ENCODE results near the gene DNAJB1.

DNAJB1 gene

DNA sequence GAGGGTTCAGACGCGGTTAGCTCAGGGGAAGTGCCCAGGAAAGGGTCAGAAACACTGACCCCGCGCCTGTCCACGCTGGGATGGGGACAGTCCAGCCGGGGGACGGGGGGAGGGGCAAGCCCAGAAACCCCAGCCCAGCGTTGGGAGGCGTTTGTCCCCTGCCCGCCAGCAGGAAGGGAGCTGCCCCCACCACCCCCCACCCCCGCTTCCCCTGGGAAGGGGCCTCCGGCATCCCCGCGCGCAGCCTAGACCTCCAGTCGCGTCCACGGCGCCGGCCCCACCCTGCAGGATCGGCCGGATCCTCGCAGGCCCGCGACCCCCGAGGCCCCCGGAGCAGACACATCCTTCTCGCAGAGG lies 22.5 kb downstream of the DNAJB1 start:
- no peak for DNase-seq

DNA sequence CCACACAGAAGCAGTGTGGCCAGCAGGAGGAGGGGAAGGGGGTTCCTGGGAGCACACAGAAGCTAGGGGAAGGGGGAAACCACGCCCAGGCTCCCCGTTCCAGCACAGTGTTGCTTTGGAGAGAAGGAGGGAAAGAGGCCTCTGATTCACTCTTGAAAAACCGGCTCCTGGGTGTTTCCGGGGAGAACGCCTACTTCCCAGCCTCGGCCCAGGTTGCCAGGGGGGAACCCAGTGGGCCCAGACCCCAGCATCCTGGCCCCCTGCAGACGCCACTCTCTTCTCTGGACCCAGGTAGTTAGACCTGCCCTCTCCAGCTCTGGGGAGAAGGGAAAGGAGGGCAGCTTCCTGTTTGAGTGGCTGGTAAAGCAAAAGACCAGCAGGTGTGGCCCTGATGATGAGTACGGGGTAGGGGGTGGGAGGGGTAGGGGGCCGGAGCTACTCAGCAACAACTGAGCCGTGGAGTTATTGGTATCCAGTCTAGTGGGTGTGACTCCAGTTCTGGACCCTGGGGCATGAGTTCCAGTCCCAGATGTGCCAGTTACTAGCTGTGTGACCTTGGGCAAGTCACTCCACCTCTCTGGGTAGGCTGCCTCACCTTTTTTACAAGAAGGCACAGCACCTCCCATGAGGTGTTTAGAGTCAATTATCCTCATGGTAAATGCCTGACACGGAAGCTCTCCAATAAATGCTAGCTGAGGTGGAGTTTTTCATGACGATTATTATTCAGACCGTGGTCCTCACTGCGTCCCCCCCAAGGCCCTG lies 23.1 kb downstream of the DNAJB1 start:
- DNase-seq: no peak

DNA sequence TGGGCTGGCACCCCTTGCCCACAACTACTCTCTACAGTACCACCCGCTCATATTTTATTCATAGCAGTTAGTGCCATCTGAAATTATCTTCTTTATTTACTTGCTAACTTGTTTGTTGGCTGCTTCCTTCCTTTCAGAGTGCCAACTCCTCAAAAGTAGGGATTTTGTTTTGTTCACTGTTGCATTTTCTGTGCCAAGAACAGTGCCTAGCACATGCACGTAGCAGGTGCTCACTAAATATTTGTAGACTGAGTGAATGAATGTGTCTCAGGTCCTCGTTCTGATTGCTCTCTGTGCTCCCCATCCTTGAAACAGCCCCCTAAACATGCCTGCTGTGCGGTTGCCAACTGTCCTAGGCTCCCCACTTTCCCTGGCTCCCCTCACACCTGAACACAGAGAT lies 23.8 kb downstream of the DNAJB1 start:
- DNase-seq: no peak

DNA sequence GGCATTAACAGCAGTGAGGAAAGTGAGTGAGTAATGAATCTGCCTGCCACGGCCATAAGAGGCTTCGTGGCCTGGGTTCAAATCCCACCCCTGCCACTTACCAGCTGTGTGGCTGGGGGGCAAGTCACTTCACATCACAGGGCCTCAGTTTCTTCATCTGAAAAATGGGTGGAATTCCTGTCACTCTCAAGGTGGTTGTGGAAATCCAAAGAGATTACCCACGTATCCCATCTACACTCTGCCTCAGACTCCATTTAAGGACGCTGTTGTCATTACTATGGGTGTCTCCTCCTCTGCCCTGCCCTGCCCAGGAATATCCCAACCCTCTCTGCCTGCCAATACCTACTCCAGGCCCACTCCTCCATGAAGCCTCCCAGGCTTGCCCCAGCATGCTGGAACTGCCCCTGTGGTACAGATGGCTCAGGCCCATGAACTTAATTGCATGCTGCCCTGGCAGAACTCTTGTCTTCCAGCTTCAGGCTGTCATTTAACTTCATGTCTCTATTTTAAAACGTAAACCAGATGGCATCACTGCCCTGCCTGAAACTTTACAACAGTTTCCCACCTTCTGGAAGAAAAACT lies 25.4 kb downstream of the DNAJB1 start:
- no peak for DNase-seq

DNA sequence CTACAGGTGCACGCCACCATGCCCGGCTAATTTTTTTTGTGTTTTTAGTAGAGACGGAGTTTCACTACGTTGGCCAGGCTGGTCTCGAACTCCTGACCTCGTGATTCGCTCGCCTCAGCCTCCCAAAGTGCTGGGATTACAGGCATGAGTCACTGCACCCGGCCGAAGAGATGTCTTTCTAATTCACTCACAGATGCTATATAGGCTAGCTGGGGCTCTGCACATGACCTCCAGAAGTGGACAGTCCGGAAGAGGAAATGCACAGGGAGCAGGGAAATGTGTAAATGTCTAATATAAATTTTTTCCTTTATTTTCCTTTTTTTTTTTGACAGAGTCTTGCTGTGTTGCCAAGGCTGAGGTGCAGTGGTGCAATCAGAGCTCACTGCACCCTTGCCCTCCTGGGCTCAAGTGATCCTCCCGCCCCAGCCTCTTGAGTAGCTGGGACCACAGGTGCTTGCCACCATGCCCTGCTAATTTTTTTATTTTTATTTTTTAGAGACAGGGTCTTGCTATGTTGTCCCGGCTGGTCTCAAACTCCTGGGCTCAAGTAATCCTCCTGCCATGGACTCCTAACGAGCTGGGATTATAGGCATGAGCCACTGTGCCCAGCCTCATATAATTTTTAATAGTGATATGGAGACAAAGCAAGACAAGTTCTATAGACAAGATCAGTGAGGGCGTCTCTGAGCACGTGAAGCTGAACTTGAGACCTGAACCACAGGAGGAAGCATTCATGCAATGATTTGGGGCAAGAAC lies 30.6 kb downstream of the DNAJB1 start:
- DNase-seq: no peak

DNA sequence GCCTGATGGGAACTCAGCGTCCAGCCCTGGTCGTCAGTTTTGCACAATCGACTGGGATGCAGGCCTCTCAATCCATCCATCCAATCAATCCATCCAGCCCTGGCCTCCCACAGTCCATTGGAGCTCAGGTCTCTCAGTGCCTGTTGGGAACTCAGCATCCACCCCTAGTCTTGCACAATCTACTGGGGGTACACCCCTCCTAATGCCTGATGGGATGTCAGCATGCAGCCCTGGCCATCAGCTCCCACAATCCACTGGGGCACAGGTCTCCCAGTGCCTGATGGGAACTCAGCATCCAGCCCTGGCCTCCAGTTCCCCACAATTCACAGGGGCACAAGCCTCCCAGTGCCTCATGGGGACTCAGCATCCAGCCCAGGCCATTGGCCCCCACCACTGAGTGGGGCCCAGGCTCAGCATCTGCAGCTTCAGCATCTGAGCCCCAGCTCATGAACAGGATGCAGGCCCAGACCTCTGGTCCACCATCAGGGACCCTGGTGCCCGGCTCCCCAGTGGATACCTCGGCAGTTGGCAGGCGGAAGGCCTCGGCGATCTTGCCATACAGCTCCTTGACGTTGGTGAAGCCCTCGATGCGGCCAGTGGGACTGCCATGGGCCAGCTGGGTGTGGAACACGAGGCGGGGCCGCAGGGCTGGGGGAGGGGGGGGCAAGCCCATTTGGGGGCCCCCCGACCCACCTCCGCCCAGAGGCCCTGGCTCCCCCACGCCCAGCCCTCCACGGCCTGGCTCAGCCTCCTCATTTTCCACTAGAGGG lies 35.8 kb downstream of the DNAJB1 start:
- DNase-seq: no peak

DNA sequence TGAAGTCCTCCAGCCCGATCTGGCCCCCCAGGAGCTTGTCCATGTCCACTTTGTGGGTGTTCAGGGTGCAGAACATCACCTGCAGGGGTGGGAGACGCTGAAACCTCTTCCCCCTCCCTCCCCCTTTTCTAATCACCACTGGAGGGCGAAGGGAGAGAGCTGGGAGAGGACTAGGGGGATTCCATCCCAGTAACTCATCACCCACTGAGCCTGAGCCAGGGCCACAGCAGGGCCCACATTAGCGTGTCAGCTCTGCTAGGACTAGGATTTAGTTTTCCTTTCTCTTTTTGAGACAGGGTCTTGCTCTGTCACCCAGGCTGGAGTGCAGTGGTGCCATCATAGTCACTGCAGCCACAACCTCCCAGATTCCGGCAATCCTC lies 37.5 kb downstream of the DNAJB1 start:
- no peak for DNase-seq

DNA sequence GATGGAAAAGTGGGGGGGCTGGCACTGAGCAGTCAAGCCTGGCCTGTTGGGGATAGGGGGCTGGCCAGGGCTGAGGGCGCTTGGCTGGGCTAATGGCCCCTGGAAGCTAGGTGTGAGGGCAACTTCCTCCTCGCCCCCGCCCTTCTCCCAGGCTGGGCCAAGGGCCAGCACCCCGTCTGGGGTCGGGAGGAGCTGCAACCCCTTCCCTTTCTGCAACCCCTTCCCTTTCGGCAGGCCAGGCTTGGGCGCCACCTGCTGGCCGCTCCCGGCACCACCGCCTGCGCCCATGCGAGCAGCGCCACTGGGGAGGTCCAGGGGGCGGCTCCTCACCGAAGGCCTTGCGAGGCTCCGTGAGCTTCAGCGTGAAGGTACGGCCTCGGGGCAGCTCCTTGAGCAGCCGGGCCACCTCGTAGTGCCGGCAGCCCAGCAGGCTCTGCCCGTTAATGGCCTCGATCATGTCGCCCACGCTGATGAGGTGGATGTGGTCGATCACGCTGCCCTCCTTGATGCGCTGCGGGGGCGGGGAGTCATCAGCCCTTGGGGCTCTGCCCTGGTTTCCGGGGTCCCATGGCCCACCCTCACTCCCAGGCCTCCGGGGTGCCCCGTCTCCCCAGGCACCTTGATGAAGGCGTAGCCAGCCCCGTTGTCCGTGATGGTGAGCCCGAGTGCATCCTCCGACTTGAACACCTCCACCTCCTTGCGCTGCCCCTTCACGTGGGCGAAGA lies 38.1 kb downstream of the DNAJB1 start:
- peak; percentile 66 for DNase-seq

DNA sequence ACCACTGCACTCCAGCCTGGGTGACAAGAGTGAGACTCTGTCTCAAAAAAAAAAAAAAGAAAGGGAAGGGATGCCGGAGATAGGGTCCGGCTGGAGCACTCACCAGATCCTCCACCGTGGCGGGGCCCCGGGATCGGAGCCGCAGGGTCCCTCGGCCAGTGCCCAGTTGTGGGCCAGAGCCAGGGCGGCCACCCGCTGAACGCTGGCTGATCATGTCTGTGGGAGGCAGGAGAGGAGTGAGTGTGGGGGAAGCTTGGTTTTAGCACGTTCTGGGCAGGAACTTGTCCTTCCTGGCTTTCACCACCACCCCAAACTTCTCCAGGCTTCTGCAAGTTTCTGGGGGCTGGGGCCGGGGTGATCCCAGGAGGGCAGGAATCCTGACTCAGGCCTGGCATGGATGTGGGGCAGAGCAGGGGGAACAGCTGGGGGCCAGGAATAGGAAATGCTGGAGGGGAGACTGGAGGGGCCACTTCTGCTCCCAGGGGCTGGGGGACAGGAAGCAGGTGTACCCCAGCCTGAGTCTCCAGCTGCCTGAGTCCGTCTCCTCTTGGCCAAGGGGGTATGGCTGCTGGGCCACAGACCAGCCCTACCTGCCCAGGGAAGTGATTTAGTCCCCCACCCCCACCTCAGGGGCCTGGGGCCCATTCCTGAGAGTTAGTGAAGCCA lies 38.8 kb downstream of the DNAJB1 start:
- DNase-seq: no peak

DNA sequence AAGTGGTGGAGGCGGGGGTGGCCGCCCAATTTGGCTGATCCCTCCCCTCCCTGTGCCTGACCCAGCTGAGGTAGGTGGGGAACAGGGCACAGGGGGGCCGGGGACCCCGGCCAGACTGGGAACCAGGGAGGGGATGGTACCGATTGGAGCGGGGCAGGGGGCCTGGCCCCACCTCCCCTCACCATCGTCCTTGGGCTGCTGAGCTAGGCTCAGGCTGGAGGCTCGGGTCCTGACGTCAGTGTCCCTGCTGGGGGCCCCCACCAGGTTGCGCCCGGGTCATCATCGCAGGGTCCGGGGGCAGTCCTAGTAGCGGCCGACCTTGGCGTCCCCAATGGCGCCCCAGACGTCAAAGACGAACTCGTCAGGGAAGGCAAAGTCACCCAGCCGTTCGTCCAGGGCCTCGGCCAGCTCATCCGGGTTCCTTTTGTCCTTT lies 40.1 kb downstream of the DNAJB1 start:
- DNase-seq: no peak

DNA sequence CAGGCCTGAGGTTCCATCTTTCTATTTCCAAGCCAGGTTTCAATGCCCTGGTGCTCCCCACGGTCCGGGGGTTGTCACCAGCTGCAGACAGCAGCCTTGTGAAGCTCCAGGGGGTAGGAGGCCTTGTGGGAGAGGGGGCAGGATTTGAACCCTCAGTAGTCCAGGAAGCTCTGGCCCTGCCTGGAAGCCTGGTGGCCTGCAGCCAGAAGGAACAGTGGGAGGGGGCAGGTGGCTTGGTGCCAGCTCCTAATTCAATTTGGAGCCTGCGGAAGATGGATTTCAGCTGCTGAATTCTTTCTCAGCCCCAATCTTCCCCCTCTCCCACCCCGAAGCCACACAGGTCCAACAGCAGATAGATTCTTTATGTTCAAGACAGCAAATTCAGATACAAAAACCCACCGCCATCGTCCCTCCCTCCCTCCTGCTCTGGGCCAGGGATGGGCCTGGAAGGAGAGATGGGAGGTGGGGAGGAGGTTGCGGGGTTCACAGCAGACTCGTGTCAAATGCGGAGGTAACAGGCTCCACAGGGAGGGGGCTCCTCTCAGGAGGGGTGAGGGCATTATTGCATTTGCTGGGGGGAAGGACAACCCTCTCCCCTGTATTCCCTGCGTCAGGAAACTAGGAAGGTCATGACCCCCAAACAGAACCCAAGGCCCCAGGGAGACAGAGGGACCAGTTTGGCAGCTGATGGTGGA lies 40.6 kb downstream of the DNAJB1 start:
- no peak for DNase-seq

DNA sequence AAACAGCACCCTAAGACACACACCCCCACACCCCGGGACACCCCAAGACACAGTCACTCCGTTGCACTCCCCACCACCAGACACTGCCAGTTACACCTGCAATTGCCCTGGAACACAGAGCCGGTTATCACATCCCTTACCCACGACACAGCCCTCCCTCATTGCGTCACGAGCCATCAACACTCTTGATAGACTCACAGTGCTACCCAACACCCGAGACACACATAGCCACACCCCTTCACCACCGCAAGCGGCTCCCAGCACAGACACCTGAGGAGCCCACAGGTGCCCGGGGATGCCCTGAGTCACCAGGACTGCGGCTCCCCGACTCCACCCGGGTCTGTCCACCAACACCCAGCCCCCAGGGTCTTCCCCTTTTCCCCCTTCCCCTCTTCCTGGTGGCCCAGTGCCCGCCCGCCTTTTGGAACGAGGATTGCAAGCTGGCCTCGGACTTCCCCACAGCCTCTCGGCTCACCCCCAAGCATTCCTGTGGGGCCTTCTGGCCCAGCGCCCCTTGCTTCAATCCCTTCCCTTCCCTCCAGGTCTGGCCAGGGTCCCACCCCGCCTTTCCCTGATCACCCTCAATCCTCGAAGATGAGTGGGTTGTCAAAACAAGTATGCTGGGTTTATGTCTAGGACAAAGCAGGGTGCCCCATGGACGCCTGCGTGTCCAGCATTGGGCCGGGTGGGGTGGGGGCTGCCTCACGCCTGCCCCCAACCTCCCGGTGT lies 41.4 kb downstream of the DNAJB1 start:
- peak; percentile 26 for DNase-seq

DNA sequence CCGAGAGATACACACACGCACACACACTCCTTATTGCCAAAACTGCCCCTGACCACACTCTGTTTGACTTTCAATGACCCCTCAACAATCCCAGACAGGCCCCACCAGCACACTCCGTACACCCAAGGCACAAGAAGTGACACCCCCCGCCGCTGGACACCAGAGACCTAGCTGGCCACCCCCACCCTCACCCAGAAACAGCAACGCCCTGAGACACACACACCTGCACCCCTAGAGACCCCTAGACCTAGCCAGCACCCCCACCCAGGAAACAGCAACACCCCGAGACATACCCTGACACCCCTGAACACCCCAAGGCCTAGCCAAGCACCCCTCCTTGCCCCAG lies 41.9 kb downstream of the DNAJB1 start:
- DNase-seq: no peak

DNA sequence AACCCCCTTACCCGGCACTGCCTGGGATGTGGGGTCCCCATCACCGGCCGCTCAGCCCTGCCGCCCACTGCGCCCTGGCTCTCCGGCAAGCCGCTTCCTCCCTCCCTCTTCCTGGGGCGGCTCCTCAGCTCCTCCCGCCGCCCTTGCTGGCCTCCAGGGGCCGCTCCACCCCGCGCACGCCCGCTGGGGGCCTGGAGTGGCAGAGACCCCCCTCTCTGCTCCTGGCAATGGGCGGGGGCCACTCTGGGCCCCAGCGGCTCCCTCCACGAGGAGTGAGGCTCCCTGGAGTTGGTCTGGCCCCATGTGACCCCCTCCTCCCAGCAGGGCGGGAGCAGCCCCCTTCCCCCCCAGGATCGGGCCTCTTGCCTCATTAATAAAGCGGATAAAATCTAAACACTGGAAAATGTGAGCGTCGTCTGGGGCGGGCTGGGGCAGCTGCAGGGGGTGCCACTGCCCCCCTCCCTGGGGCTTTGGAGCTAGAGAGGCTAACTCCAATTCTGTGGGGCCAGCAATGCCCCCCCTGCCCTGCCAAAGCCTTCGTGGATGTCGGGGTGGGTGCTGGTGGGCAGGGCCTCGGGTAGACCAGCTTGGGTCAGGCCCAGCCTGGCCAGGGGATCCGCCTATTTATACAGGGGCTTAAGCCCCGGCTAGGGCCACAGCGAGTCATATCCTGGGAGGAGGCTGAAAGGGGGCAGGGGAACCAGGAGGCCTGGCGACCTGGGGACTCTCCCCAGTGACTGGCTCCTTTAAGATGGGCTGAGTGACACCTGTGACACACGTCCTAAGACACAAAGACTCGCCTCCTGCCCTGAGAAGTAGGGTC lies 42.7 kb downstream of the DNAJB1 start, which contains the start of gene PTGER1:
Gene PTGER1, minus strand, starts transcription at position 104 of the 823 bp plus-strand sequence. CDS start 1,034 bp downstream, outside the sequence.
- DNase-seq: no peak

DNA sequence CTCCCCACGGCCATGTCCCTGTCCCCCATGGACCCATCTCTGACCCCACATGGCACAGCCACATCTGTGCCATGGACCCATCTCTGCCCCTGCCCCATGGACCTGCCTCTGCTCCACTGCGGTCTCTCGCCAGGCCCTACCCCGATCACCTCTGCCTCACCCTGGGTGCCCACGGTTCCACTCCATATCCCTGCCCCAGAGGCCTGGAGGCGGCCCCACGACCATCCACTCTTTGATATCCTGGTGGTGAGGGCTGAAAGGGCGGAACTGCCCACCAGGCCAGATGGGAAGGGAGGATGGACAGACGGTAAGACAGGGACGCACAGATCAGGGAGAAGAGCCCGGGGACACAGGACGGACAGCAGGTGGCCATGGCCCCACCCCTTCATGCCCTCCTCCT lies 43.4 kb downstream of the DNAJB1 start:
- DNase-seq: no peak

DNA sequence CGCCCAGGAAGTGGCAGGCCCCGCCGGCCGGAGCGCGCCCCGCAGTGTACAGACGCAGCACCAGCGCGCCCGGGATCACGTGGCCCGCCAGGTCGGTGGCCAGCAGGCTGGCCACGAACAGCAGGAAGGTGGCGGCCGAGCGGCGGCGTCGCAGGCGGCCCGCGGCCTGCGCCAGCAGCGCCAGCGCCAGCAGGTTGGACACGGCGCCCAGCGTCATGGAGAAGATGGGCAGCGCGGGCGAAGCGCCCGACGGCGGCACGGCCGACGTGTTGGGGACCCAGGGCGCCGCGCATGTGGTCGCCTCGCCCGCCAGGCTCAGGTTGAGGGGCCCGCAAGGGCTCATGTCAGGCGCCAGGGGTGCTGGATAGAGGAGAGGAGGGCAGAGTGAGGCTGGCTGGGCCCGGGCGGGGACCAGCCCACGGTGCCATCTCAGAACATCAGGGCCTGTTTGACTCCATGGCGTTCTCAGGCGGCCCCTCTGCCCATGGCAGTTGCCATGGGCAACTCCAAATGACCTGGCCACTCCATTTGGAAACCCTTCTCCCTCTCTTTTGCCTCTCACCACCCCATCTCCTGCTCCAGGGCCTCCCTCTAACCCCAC lies 44.1 kb downstream of the DNAJB1 start:
- DNase-seq: no peak

DNA sequence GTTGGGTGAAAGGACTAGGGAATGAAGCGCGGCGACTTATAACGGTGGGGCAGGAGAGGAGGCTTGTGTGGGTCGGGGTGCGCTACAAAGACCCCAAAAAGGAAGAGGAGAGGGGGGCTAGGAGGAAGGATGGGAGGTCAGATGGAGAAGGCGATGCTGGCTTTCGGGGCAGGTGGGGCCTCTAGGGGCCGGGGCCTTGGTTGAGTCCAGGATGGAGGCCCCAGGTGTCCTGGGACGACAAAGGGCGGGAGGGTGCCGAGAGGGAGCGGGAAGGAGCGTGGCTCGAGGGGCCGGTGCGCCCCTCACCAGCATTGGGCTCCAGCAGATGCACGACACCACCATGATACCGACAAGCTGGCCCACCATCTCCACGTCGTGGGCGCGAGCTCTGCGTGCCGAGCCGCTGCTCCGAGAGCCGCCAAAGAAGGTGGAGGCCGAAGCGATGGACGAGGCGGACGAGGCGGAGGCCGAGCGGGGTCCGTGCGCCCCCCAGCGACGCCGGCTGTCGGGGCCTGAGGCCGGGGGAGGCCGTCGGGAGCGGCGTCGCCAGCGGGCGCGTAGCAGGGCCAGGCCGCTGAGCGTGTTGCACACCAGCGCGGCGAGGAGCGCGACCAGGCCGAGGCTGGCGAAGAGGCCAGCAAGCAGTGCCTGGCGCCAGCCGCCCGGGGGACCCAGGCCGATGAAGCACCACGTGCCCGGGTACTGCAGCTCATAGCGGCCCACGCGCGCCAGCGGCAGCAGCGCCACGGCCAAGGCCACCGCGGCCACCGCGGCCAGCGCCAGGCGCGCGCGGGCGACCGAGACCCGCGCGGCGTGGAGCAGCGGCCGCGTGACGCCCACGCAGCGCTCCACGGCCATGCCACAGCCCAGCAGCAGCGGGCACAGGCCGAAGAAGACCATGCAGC lies 44.9 kb downstream of the DNAJB1 start:
- no peak for DNase-seq
